Neutrophil (primary cell): ENCODE measurements around the gene BMP2K.

Source experiments
- H3K27ac ChIP-seq: fragments of 200-600 bp; sonication (generic); 2 replicates; pipeline ENCODE4 v1.5.1; 2016; ENCODE audit warnings: mild to moderate bottlenecking, moderate library complexity
- H3K27me3 ChIP-seq: fragments of 200-600 bp; sonication (generic); 2 replicates; pipeline ENCODE4 v1.6.0; 2016; ENCODE audit warnings: mild to moderate bottlenecking
- H3K36me3 ChIP-seq: fragments of 200-600 bp; sonication (generic); 2 replicates; pipeline ENCODE4 v1.5.1; 2017
- H3K4me1 ChIP-seq, 2 experiments: fragments of 200-600 bp in 1 of 2; sonication (generic) in 1 of 2; 1 replicate in 1 of 2; 2 replicates in 1 of 2; pipeline versions ENCODE4 v1.5.1 to v1.6.1; 2013 to 2016; ENCODE audit warnings: low read depth in 1 of 2, low read length in 1 of 2, mild to moderate bottlenecking in 1 of 2, moderate library complexity in 1 of 2; ENCODE audit not compliant: control insufficient read depth in 1 of 2, insufficient read depth in 1 of 2
- H3K4me3 ChIP-seq, 2 experiments: fragments of 200-600 bp in 1 of 2; sonication (generic) in 1 of 2; 1 replicate in 1 of 2; 2 replicates in 1 of 2; pipeline ENCODE4 v1.5.1; 2013 to 2016; ENCODE audit warnings: low read depth in 1 of 2, low read length in 1 of 2, mild to moderate bottlenecking in 1 of 2, moderate library complexity in 1 of 2
- H3K9me3 ChIP-seq: fragments of 200-600 bp; sonication (generic); 2 replicates; pipeline ENCODE4 v1.5.1; 2016
- TF ChIP-seq, protein P1 (sequence below): fragments of 200-600 bp; sonication (generic); IDR thresholded peaks from 2 replicates; pipeline ENCODE4 v1.5.1; 2016; ENCODE audit warnings: antibody characterized with exemption

The BMP2K gene

DNA sequence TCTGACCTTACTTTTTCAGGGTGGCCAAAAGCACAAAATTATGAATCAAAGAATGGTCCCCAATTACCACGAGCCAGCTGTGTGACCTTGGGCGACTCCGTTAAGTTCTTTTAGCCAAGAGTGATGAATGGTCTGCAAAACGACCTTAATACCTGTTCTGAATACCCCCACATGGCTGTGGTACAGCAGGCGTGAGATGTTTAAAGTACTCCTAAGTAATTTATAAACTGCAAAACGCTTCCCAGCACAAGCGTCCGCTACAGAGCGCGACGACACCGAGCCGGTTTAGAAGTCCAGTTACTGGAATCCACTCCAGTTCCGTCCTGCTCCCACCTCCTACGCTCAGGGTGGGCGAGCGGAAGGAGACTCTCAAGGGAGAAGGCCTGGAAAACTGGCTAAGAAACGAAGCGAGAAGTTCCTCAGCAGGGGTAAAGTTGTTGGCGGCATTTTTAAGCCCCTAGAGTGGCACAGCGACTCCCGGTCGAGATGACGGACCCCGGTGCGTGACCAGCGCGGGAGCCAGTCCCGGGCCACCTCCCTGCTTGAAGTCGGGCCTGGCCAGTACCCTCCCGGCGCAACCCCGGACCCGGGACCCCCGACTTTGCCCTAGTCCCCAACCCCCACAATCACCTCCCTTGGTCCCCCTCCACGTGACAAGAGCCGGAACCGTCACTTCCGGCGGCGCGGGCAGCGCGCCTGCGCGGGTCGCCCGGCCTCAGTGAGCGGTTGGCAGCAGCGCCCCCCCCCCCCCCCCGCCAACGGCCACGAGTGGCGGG lies 659 bp upstream of the BMP2K start:
- TF ChIP-seq, protein P1, sequence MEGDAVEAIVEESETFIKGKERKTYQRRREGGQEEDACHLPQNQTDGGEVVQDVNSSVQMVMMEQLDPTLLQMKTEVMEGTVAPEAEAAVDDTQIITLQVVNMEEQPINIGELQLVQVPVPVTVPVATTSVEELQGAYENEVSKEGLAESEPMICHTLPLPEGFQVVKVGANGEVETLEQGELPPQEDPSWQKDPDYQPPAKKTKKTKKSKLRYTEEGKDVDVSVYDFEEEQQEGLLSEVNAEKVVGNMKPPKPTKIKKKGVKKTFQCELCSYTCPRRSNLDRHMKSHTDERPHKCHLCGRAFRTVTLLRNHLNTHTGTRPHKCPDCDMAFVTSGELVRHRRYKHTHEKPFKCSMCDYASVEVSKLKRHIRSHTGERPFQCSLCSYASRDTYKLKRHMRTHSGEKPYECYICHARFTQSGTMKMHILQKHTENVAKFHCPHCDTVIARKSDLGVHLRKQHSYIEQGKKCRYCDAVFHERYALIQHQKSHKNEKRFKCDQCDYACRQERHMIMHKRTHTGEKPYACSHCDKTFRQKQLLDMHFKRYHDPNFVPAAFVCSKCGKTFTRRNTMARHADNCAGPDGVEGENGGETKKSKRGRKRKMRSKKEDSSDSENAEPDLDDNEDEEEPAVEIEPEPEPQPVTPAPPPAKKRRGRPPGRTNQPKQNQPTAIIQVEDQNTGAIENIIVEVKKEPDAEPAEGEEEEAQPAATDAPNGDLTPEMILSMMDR = no peak
- Histone ChIP-seq H3K36me3 (peaks cover 5% of the 10 kb centered on the region), H3K27ac (peak overlapping the region; percentile 90), H3K4me1 (peaks cover 33 to 34% of the 10 kb centered on the region in 2 experiments), H3K4me3 (peak overlapping the region; percentile 74 to 82), H3K27me3 (no peaks in the 10 kb centered on the region), H3K9me3 (no peaks in the 10 kb centered on the region)

DNA sequence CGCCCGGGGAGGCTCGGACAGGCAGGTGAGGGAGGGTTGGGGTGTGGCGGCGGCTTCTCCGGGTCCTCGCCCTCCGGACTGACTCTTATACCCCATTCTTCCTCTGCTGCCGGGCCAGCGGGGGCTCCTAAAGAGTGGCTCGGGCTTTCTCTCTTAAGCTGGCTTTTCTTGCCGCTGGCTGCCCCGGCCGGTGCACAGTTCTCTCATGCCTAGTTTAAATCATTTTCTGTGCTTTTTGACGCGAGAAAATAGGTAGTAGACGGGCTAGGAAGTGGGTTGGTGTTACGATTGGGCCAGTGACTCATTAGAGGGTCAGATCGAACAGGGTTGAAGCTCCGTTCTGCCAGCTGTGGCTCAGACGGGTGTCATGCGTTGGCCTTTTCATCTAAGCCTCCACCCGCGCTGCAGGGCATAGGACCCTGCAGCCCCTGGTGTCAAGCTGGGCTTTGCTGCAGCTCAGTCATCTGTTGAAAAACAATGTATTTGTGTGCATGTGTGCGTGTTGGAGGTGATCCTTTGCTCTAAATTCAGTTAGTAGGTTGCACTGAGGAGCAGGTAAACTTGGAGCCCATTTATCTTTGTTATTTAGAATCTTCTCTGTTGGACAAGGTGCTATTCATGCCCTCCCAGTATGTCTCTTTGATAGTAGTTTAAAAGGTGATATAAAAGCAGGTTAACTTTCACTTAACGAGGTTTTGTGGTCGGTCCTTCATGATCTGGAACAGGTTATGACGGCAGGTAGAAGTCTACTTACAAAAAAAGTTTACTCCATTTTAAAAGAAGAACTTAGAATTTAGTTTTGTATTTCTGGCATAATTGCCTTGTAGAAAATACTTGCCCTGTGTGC lies 802 bp downstream of the BMP2K start:
- Histone ChIP-seq H3K27me3 (no peaks in the 10 kb centered on the region), H3K4me1 (peaks cover 46 to 48% of the 10 kb centered on the region in 2 experiments), H3K4me3 (peak overlapping the region; percentile 74 to 82), H3K27ac (peak overlapping the region; percentile 90), H3K9me3 (no peaks in the 10 kb centered on the region), H3K36me3 (no peaks in the 10 kb centered on the region)
- TF ChIP-seq, protein P1 = no peak

DNA sequence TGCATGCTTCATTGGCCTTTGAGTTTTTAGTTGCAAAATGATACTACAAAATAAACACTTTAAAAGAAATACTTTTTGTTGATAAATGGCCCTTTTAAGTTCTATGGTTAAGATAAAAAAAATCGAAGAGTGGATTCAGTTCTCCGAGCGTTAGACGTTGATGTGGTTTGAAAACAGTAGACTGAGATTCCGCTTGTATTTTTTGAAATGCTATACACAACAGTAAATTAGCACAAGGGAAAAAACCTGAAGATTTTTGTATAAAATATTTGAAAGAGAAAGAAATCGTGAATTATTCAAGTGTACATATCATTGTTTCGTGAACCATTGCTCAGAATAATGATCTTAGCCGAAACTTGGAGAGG lies 1.4 kb downstream of the BMP2K start:
- no peaks in the 10 kb centered on the region for H3K36me3 ChIP-seq
- H3K4me1 ChIP-seq = peaks cover 52 to 54% of the 10 kb centered on the region in 2 experiments
- peak overlapping the region; percentile 90 for H3K27ac ChIP-seq
- peak overlapping the region; percentile 74 to 82 for H3K4me3 ChIP-seq
- TF ChIP-seq, protein P1 = no peak
- no peaks in the 10 kb centered on the region for H3K9me3 ChIP-seq
- no peaks in the 10 kb centered on the region for H3K27me3 ChIP-seq

DNA sequence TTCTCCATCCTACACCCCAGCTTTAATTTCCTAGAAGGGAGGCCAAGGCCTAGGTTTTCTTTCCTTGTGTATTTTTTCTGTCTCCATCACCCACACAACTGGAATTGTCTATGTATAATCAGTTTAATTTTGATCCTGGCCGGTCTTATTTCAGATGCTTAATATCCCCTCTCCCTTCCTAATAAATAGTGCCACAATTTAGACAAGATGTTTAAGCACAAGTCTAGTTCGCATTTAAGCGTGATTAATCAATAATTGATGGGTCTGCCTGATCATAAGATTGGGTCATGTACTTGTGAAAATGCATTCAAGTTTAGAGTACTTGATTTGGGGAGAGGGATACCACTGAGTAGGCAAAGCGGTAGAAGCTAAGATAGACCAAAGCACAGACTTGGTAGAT lies 2.4 kb downstream of the BMP2K start:
- Histone ChIP-seq H3K4me1 (peaks cover 53 to 56% of the 10 kb centered on the region in 2 experiments), H3K36me3 (no peaks in the 10 kb centered on the region), H3K9me3 (no peaks in the 10 kb centered on the region), H3K27ac (no peak overlapping the region), H3K27me3 (no peaks in the 10 kb centered on the region), H3K4me3 (peak overlapping the region in 1 of 2 experiments; percentile 74)
- TF ChIP-seq, protein P1 = no peak

DNA sequence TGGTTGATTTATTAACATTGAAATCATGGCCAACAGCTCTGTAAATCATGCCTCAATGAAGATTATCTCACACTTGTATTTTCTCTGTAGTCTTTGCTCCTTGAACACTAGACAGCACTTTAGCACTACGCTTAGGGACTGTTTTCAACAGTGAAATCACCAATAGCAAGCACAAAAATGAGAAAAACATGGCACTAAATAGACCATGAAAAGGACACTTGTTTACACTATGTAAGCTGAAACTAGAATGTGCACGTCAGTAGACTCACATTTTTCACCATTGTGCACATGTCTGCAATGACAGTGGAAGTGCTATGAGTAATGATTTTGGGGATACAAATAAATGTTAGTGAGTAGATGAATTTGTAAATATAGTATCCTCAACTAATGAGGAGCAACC lies 3.1 kb downstream of the BMP2K start:
- TF ChIP-seq, protein P1 = no peak
- Histone ChIP-seq H3K27me3 (no peaks in the 10 kb centered on the region), H3K4me3 (no peak overlapping the region), H3K36me3 (no peaks in the 10 kb centered on the region), H3K27ac (no peak overlapping the region), H3K4me1 (peaks cover 53 to 56% of the 10 kb centered on the region in 2 experiments), H3K9me3 (no peaks in the 10 kb centered on the region)
